Panc1 (cell line): ENCODE measurements around the gene CCNL2. TPM values are rescaled to one million over a fixed set of nuclear protein-coding genes. Genes with fewer than 3 reads are reported as not detected.
"Not testable (repeated sequence)": the region's sequence is repeated elsewhere in the genome, so short reads cannot be mapped to it uniquely, and the experiment has no call there.

Experiments
- ATAC-seq: fragments of 200-7000 bp; cut with Tn5 transposase; 2 replicates; pipeline ENCODE4 v1.9.1; 2020; ENCODE audit warnings: mild to moderate bottlenecking, moderate library complexity
- Bru-seq: library from RNA; stranded (reverse); fragments of 400-500 nt; gene quantifications from one replicate; lab custom pipeline; 2021; lab: Mats Ljungman, UMichigan
- BruChase-seq, 2 experiments: library from RNA; stranded (reverse); fragments of 400-500 nt; gene quantifications; one replicate each; lab custom pipeline; 2021; lab: Mats Ljungman, UMichigan
- BruUV-seq: library from RNA; stranded (reverse); fragments of 400-500 nt; replicated peaks from 2 replicates; lab custom pipeline; 2021; lab: Mats Ljungman, UMichigan
- CTCF ChIA-PET: fragments of 300-600 bp; sonication (Branson Sonifier 250); formaldehyde crosslinking; loops from one replicate; lab custom pipeline; 2022; ENCODE audit warnings: antibody characterized with exemption; lab: Charles Lee
- POLR2A ChIA-PET: fragments of 300-600 bp; sonication (Branson Sonifier 250); formaldehyde crosslinking; loops from one replicate; lab custom pipeline; 2022; ENCODE audit warnings: antibody characterized with exemption; lab: Charles Lee
- DNase-seq: peaks from one replicate; pipeline ENCODE4 v3.0.0-alpha.2; 2010; ENCODE audit warnings: low read depth, low spot score
- H3K27ac ChIP-seq: 2 replicates; pipeline ENCODE4 v1.5.1; 2011; ENCODE audit warnings: mild to moderate bottlenecking, low read length, inconsistent platforms
- H3K27me3 ChIP-seq: fragments of 200-500 bp; sonication (Bioruptor generic); 2 replicates; pipeline ENCODE4 v1.6.0; 2014; ENCODE audit warnings: low read length, inconsistent platforms; ENCODE audit not compliant: control insufficient read depth, insufficient read depth
- H3K36me3 ChIP-seq: fragments of 200-500 bp; sonication (Bioruptor generic); 2 replicates; pipeline ENCODE4 v1.5.1; 2014; ENCODE audit warnings: inconsistent platforms, mild to moderate bottlenecking, low read length, moderate library complexity; ENCODE audit not compliant: control insufficient read depth, insufficient read depth
- H3K4me1 ChIP-seq: 2 replicates; pipeline ENCODE4 v1.5.1; 2011; ENCODE audit warnings: inconsistent platforms, mild to moderate bottlenecking, low read length, moderate library complexity; ENCODE audit not compliant: control insufficient read depth, insufficient read depth
- H3K4me3 ChIP-seq, 2 experiments: 2 replicates each; pipeline ENCODE4 v1.5.1; 2011 to 2012; ENCODE audit warnings: low read depth in 2 of 2, low read length in 2 of 2, mild to moderate bottlenecking in 2 of 2, inconsistent platforms in 1 of 2, moderate library complexity in 1 of 2
- H3K9me3 ChIP-seq: fragments of 200-500 bp; sonication (Bioruptor generic); 2 replicates; pipeline ENCODE4 v1.5.1; 2014; ENCODE audit warnings: low read depth, mild to moderate bottlenecking, inconsistent platforms, low read length, moderate library complexity; ENCODE audit not compliant: control insufficient read depth, insufficient read depth
- CTCF ChIP-seq: fragments of 450-650 bp; IDR thresholded peaks from 2 replicates; pipeline ENCODE4 v1.5.1; 2017; ENCODE audit warnings: mild to moderate bottlenecking
- POLR2AphosphoS5 ChIP-seq: IDR thresholded peaks from 2 replicates; pipeline ENCODE4 v1.6.1; 2012; ENCODE audit warnings: mild to moderate bottlenecking, low read depth, low read length, moderate library complexity
- SIN3A ChIP-seq: IDR thresholded peaks from 2 replicates; pipeline ENCODE4 v1.6.1; 2012; ENCODE audit warnings: low read depth, mild to moderate bottlenecking, low read length, moderate library complexity, borderline replicate concordance; ENCODE audit not compliant: insufficient read depth
- in situ Hi-C: cut with HindIII; loops from 2 replicates; pipeline ENCODE4 v1.10.0; 2016; ENCODE audit warnings: low sequenced_read_pairs, low pct_unique_long_range_greater_than_20kb
- intact Hi-C: fragments of 100-400 bp; cut with micrococcal nuclease; formaldehyde crosslinking; loops from one replicate; pipeline ENCODE4 v1.10.0; 2022; ENCODE audit not compliant: unreplicated experiment
- long read RNA-seq: library from polyadenylated mRNA; unstranded; transcript quantifications from one replicate; pipeline ENCODE4 v2.0.0, GENCODE V29; 2021; ENCODE audit not compliant: unreplicated experiment
- polyA plus RNA-seq: library from polyadenylated mRNA; unstranded; fragments of >200 nt; gene quantifications from one replicate; pipeline ENCODE4 v1.2.1, GENCODE V29; 2012; ENCODE audit warnings: missing spikeins; ENCODE audit not compliant: insufficient read length
- total RNA-seq: library from RNA; stranded (reverse); gene quantifications from one replicate; pipeline ENCODE4 v1.2.1, GENCODE V29; 2021; ENCODE audit not compliant: unreplicated experiment
- TF ChIP-seq, protein P1 (sequence below), 2 experiments: IDR thresholded peaks; 2 replicates each; pipeline ENCODE4 v1.6.1; 2011 to 2012; ENCODE audit warnings: low read depth in 2 of 2, control low read depth in 1 of 2, low read length in 1 of 2, mild to moderate bottlenecking in 1 of 2, moderate library complexity in 1 of 2; ENCODE audit not compliant: insufficient read depth in 1 of 2

The CCNL2 gene
- 297 TPM for total RNA-seq
- 235 TPM for polyA plus RNA-seq
- percentile 95 among the genes with signal in this experiment for Bru-seq, nascent RNA
- percentile 99 among the genes with signal in this experiment for BruChase-seq, experiment 1, labeled RNA remaining after a 2-hour chase
- BruChase-seq, experiment 2, labeled RNA remaining after a 6-hour chase = percentile 99 among the genes with signal in this experiment
- long read RNA-seq, full-length matches to known transcripts = 112 of 446 reads
- long read RNA-seq, partial matches to known transcripts = 81 of 446 reads
- long read RNA-seq, other reads (novel, unspliced or antisense) = 253 of 446 reads

DNA sequence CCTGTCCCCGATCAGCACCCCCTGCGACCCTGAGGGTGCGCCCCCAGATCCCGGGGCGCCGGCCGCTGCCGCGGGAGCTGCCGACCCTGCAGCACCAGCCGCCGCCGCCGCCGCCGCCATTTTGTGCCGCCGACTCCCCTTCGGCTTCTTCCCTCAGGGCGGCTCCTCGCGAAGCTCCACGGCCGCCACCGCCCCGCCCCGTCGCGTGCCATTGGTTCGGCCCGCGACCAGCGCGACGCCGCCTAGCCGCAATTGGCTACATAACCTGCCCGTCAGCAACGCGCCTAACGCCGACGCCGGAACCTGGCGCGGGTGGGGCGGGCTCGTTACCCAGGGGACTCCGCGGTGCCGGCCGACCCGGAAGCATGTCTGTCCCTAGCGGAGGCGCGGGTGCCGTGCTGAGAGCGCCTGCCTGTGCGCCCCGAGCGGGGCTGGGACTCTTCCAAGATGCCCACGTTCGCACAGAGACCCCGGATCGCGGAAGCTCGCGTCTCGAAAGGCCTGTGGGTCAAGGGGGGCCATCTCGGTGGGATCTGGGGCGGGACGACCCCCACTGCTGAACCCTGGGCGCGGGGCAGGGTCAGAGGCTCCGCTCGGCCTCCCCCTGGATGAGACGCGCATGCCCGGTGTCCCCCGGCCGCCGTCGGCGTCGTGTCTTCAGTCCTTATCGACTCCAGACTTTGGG, at the start of gene CCNL2:
Gene CCNL2, minus strand, starts transcription at position 149 of the 685 bp plus-strand sequence. Its CDS starts 29 bp downstream, at position 120.
- ChIA-PET POLR2A (interaction anchor here (0.6 to 0.9 kb wide), 3 partner anchors 15 to 94 kb away, joined by 3 to 6 read pairs (median 3); partner anchors contain the start of gene AURKAIP1), CTCF (interaction anchor here (0.6 to 0.9 kb wide), 2 partner anchors 32 to 76 kb away, joined by 4 read pairs; no protein-coding TSS in a partner anchor)
- intact Hi-C loops = no loop called here
- DNase-seq (peak; percentile 82), ATAC-seq (peak; percentile 89)
- Histone ChIP-seq H3K36me3 (peaks cover 7% of the 10 kb centered on the region), H3K4me3 (peak within 1 kb of the TSS; percentile 93 to 100), H3K27ac (peak within 1 kb of the TSS; percentile 98), H3K9me3 (no peaks in the 10 kb centered on the region), H3K4me1 (peaks cover 47% of the 10 kb centered on the region), H3K27me3 (no peaks in the 10 kb centered on the region)
- BruUV-seq = no TSS peak
- in situ Hi-C loops = no loop called here
- peak; percentile 76 for TF ChIP-seq POLR2AphosphoS5
- TF ChIP-seq, protein P1, sequence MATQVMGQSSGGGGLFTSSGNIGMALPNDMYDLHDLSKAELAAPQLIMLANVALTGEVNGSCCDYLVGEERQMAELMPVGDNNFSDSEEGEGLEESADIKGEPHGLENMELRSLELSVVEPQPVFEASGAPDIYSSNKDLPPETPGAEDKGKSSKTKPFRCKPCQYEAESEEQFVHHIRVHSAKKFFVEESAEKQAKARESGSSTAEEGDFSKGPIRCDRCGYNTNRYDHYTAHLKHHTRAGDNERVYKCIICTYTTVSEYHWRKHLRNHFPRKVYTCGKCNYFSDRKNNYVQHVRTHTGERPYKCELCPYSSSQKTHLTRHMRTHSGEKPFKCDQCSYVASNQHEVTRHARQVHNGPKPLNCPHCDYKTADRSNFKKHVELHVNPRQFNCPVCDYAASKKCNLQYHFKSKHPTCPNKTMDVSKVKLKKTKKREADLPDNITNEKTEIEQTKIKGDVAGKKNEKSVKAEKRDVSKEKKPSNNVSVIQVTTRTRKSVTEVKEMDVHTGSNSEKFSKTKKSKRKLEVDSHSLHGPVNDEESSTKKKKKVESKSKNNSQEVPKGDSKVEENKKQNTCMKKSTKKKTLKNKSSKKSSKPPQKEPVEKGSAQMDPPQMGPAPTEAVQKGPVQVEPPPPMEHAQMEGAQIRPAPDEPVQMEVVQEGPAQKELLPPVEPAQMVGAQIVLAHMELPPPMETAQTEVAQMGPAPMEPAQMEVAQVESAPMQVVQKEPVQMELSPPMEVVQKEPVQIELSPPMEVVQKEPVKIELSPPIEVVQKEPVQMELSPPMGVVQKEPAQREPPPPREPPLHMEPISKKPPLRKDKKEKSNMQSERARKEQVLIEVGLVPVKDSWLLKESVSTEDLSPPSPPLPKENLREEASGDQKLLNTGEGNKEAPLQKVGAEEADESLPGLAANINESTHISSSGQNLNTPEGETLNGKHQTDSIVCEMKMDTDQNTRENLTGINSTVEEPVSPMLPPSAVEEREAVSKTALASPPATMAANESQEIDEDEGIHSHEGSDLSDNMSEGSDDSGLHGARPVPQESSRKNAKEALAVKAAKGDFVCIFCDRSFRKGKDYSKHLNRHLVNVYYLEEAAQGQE (IDR thresholded peaks at IDR 0.05; ENCODE audit: insufficient read depth in 1 of 2, low read depth in 2 of 2, low read length in 1 of 2) = no peak
- TF ChIP-seq SIN3A = no peak
- no peak for TF ChIP-seq CTCF

DNA sequence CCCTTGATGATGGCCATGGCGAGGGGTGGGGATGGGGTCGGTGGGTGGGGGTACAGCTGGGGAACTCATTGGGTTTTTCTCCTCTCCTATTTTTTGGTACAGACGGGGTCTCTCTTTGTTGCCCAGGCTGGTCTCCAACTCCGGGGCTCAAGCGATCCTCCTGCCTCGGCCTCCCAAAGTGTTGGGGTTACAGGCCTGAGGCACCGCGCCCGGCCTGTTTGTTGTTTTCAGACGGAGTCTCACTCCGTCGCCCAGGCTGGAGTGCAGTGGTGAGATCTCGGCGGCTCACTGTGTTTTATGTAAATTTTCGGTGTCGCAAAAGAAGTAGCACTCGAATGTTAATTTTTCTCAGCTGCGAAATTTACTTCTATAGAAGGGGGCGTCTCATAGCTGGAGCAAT, 47.5 kb upstream of the CCNL2 start:
- ATAC-seq, H3K27ac ChIP-seq, H3K4me3 ChIP-seq, H3K27me3 ChIP-seq, CTCF ChIA-PET, H3K36me3 ChIP-seq, H3K4me1 ChIP-seq, in situ Hi-C loops, DNase-seq, H3K9me3 ChIP-seq, intact Hi-C loops, BruUV-seq: not testable (repeated sequence)
- POLR2A ChIA-PET = interaction anchor here (0.7 kb wide), 1 partner anchor 11 kb away, joined by 4 read pairs; no protein-coding TSS in a partner anchor
